COLO668 (cell line): ENCODE measurements around the gene NHERF1.

ENCODE experiments used
- DNase-seq: peaks from one replicate; lab custom pipeline; 2025; ENCODE audit not compliant: unreplicated experiment; lab: John Stamatoyannopoulos, UW

NHERF1 gene

GRCh38 chr17:74748279-74748528 is 224 bp upstream of the NHERF1 start:
- DNase-seq: no peak

DNA sequence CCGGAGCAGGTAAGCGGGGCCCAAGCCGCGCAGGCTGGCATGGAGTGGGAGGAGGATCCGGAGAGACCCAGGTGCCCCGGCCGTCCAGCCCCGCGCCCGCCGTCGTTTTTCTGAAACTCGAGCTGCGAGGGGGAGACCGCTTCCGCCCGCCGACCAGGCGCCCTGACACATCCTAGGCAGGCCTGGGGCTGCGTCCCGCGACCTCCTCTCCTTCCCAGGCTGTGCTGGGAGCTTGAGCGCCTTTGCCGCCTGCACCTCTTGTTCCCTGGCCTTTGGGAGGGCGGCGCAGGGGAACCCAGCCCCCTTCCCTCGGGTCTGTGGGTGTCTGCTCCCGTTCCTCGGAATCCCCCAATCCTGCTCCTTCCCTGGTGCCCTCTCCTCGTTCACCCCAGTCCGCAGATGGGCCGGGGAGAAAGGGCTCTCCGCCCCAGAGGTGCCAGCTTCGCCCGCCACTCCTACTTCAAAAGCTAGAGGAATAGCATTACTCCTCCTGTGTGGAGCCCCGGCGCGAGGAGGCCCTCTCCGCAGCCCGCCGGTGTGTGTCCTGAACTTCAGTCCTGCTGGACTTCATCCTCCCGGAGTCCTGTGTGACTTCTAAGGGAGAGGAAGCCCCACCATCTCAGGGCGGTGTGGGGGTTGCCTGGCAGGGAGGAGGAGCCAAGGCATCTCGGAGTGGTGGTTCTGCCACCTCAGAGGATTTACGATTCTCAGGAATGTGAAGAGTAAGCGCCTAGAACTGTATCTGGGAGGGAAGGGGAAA is 1.0 kb downstream of the NHERF1 start:
- peak; percentile 34 for DNase-seq

GRCh38 chr17:74750039-74750326 is 1.6 kb downstream of the NHERF1 start:
- no peak for DNase-seq

GRCh38 chr17:74750327-74751069 is 2.1 kb downstream of the NHERF1 start:
- peak; percentile 10 for DNase-seq

- no peak for DNase-seq
Observed at GRCh38 chr17:74752415-74752814, 4.0 kb downstream of the NHERF1 start.

DNA sequence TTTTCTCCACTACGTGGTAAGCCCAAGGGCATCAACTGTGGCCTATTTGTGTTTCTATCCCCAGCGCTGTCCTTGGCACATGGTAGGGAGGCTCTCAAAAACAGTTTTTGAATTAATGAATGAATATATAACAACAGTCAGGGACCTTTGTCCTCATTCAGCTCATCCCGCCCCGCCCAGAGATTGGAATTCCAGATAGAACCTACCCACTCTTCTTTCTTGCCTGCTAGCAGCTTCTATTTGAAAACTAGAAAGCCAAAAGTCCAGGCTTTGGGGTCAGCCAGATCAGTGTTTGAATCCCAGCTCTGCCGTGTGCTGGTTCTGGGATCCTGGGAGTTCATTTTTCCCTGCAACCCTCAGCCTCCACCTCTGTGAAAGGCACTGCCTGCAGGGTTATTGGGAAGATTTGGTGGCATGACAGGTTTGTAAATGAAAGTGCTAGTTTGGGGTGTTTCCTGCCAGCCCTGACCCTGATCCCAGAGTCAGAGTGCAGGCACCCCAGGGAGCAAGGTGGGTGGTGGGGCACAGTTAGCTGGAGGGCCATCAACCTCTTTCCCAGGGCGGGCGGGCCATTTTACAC is 4.5 kb downstream of the NHERF1 start:
- DNase-seq: no peak

GRCh38 chr17:74754832-74755231 is 6.4 kb downstream of the NHERF1 start:
- DNase-seq: no peak

DNA sequence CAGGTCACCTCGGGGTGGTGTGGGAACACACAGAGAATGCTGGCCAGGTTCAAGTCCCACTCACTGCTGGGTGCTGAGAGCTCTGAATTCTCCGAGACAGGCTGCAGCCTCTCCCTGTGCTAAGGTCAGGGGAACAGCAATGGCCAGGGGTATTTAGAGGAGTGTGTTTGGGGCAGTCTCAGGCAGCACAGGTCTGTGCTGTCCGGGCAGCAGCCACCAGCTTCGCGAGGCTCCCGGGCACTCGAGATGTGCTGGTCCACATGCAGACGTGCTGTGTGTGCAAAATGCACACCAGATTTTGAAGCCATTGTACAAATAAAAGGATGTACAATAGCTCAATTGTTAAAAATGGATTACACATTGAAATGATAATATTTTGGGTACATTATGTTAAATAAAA is 7.1 kb downstream of the NHERF1 start:
- DNase-seq: no peak

- DNase-seq: no peak
Observed at GRCh38 chr17:74756891-74757290, 8.5 kb downstream of the NHERF1 start.

DNA sequence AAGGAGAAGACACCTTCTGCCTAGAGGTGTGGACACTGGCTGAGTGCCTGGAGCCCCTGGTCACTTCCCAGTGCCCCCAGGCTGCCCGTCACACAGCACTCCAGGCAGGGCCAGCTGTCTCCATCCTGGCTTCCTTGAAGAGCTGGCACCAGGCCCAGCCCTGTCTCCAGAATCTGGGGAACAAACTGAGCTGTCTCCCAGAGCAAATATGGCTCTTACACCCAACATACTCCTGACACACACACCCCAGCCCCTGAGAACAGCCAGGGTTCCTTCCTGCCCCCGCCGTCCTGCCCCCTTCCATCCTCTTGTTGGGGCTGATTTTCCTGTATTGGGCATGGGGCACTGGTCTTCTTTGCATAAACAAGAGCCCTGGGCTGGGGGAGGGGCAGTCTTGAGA is 9.1 kb downstream of the NHERF1 start:
- DNase-seq: peak; percentile 14

DNA sequence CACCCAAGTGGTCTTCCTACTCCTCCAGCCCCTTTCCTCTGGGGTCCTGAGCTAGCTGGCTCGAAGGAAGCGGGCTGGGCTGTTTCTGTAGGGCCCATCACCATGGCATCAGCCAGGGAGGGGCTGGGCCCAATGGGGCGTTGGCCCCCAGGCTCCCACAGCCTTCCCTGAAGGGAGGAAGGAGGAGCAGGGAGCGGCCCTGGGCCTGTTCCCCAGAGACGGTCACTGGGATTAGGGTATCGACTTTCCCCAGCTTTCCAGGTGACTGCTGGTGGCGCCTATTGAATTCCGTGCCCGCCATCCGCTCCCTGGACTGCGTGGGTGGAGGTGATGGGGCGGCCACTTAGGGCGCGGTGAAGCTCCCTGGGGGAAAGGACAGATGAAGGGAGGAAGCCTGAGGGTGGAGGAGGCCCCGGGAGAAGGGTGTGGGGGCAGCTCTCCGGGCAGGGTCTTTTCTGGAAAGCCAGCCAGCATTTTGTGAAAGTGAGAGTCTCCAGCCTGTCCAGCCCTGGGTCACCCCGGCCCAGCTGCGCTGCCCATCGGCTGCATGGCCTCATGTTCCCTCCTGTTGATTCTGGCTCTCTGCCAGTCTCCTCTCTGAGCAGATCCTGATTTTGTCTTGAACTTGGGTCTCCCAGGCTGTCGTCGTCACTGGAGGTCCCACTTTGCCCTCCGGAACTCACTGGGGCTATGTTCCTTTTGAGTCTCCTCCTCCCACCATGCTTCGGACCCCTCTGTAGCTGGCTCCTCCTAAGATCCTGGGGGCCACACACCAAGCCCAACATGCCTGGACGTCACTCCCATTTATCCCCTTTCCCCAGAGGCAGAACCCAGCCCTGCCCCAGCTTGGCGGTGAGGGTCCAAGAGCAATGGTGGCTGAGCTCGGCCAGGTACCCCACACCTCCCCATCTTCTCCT is 9.8 kb downstream of the NHERF1 start:
- DNase-seq: peak; percentile 58

- DNase-seq: peak; percentile 6
Observed at GRCh38 chr17:74758848-74759168, 10.4 kb downstream of the NHERF1 start.

GRCh38 chr17:74759243-74759801 is 10.9 kb downstream of the NHERF1 start:
- no peak for DNase-seq

- no peak for DNase-seq
Observed at GRCh38 chr17:74759941-74760340, 11.5 kb downstream of the NHERF1 start.

DNA sequence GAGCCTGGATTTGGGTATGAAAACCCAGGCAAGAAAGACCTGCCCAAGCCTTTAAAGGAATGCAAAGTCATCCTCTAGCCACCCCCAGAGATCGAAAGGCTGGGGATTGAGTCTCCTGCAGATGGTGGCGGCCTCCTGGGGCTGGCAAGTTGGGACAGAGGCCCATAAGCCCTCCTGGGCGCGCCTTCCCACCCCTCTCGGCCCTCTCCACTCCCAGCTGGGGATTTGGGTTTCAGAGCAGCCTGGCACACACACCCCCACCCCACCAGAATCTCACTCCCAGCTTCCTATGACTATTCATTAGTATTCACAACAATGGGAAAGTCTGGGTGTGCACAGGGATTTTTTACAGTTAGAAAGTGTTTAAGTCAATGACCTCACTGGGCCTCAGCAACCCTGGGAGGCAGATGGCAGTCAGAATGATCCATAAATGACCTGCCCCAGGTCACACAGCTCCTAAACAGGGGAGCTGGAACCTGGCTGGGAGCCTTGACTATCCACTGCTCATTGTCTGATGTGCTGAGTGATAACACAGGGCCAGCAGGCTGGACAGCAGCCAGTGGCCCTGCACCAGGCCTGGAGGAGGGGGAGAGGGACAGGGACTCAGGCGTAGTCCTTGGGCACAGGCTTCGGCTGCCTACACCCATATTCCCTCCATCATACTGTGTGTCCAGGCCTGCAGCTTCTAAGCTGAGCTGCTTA is 12.1 kb downstream of the NHERF1 start:
- no peak for DNase-seq

DNA sequence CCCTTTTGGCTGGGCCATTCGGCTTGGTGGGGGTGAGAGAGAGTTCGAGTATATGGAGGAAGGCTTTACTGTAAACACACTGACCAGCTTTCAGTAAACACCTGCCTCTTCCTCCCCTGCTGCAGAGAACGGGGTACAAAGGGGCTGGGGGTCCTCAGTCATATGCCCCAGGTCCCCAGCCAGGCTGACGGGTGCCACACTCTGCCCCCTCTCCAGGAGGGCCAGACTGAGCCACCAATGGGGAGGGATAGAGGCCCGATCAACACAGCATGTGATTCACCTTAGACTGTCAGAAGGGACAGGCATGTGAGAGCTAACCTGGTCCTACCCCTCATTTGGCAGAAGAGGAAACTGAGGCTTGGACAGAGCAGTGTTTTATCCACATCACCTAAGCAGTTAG is 13.0 kb downstream of the NHERF1 start:
- no peak for DNase-seq

DNA sequence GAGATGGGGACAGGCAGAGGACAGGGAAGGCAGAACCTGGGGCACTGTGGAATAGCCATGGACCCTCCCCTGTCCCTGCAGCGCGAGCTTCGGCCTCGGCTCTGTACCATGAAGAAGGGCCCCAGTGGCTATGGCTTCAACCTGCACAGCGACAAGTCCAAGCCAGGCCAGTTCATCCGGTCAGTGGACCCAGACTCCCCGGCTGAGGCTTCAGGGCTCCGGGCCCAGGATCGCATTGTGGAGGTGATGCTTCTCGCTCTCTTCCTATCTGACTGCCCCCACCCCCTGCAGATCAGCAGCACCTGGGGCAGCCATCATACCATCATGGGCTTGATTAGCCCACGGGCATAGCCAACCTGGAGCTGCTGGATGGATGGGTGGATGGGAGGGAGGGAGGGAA is 13.5 kb downstream of the NHERF1 start:
- DNase-seq: no peak

DNA sequence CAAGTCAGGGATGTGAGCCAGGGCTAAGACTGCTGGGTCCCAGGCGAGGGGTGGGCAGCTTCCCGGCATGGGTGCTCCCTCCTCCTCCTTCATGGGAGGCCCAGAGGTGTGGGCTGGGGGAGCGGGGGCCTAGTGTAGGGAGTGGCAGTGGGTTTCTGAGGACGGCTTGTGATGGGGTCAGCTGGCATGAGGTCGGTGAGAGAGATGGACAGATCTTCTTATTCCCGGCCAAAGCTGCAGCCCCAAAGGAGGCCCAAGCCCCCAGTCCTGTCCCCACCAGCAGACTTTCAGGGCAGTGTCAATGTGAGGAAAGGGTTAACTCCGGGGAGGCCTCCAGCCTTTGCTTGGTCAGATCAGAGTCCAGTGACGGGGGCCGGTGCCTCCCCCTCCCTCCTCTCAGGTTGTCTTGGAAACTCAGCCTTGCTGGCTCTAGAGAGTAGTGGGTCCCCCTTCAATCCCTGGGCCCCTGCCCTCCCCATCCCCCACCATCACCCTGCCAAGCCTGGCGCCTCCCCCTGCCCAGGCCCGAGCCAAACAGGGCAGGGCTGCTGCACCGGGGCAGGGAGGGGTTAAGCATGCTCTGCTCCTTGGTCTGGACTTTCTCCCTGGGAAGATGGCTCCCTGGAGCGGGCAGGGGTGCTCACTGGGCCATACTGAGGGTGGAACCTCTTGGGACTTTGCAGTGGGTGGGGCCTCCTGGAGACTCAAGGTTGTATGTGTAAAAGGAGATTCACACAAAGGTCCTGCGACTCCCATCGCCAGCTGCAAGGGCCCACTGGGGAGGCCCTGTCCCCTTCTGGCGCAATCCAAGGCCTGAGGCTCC is 15.3 kb downstream of the NHERF1 start:
- DNase-seq: no peak

DNA sequence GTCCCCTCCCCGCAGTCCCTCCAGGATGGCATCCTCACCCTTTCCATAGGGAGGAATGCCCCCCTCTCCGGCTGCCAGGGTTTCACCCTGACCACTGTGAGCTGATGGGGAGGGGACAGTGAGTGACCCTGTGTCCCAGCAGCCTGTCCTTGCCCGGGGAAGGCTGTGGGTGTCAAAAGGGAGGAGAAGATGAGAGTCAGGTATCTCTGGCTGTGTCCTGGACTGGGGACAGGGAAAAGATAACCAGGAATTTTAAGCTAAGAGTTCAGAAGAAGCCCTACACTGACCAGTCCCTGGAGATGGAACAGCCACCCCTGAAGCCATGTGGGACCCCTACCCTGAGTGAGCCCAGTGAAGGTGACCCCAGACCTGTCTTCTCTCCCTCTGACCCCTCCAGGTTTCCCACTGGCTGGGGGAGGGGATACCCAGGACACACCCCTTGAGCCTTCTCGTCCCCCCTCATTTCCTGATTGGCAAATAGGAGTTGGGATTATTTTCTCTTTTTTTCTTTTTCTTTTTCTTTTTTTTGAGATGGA is 16.4 kb downstream of the NHERF1 start:
- DNase-seq: no peak

DNA sequence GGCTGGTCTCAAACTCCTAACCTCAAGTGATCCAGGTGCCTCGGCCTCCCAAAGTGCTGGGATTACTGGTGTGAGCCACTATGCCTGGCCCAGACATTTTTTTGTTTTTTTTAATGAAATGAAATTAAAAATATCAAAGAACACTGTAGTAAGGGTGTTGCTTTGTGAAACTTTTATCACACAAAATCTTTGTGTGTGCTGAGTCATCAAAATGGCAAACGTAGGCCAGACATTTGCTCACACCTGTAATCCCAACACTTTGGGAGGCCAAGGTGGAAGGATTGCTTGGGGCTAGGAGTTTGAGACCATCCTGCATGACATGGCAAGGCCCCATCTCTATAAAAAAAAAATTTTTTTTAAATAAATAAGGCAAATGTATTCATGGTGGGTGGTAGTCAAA is 18.0 kb downstream of the NHERF1 start:
- DNase-seq: no peak
